Activated CD4-positive, CD25-positive, alpha-beta regulatory T cell (primary cell): ENCODE results near the gene DBX2.
"Not testable (repeated sequence)": the region's sequence is repeated elsewhere in the genome, so short reads cannot be mapped to it uniquely, and the experiment has no call there.

Experiments
- DNase-seq, 4 experiments: peaks; one replicate each; lab custom pipeline; 2025; lab: John Stamatoyannopoulos, UW

DBX2 gene

DNA sequence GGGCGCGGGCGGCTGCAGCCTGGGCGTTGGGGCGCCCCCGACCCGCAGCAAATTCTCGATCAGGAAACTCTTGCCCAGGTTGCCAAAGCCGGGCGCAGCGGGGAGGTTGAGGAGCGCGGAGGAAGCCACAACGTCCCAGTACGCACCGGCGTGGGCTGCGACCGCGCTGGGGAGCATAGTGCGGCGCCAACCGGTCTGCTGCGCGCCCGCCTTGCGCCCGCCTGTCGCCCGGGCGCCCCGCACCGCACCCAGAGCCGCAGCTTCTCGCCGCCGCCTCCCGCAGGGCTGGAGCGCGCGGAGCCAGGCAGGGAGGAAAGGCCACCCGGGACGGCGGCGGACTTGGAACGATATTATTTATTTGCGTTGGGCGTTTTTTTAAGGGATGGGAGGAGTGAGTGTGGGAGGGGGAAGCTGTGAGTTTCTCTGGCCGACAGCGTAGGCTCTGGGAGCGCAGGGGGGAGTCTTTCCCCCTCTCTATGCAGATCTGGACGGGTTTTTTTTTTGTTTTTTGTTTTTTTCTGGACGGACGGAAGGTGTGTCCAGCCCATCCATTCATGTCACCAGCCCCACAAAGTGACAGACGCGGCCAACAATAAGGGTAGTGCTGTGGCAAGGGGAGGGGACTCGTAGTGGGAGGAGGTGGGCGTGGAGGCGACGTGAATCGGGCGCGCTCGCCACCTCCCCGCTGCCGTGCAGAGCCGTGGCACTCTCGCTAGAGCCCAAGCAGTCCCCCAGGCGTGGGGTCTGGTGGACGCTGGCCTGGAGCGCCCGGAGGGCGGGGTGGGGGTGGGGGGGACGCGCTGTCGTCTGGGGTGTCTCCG is at the start of gene DBX2:
DBX2 (minus strand) TSS at position 349 of the 821 bp plus-strand sequence; CDS start at position 177, 172 bp downstream.
- DNase-seq: no peak

DNA sequence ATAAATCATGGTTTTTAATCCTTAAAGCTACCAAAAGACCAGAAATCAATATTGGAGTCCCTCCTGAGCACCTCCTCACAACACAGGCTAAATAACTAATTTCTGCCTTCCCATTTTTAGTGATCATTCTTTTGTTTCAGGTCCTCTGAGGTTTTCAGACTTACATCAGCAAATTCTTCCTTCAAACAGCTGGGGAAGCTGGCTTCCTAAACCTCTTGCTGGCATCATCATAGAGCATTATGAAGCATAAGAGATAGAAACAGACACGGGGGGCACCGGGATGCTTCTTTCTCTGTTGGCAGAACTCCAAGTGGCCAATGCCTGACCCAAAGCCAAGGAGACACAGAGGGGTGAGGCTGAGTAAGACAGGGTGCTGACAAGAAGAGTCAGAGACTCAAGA is 47.9 kb upstream of the DBX2 start:
- no peak for DNase-seq

DNA sequence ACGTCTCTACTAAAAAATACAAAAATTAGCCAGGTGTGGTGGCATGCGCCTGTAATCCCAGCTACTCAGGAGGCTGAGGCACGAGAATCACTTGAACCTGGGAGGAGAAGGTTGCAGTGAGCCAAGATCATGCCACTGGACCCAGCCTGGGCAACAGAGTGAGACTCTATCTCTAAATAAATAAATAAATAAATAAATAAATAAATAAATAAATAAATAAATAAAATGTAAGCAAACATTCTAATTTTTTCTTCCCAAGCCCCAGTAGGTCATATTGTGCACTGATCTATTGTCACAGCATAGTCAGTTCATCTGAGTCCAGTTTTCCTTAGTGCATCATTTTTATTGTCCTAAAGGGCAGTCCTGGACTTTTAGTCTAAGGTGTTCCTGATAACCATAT is 44.5 kb upstream of the DBX2 start:
- DNase-seq: not testable (repeated sequence)

DNA sequence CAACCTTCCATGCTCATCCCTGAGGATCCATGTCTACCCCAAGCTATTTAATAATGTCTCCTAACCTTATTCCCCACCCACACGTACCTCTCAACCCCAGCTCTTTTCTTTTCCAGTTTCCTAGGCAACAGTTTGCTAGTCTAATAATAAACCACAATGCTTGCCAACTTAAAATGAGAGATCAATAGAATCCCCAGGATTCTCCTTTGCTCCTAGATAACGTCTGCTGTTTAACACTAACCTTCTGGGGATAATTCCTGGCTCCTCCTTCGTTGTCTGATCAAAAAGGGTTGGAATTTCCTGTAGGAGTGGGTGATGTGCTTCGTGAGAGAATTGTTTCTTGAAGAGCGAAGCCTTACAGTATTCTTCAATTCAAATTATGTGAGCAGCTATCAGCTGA is 42.2 kb upstream of the DBX2 start:
- no peak for DNase-seq

DNA sequence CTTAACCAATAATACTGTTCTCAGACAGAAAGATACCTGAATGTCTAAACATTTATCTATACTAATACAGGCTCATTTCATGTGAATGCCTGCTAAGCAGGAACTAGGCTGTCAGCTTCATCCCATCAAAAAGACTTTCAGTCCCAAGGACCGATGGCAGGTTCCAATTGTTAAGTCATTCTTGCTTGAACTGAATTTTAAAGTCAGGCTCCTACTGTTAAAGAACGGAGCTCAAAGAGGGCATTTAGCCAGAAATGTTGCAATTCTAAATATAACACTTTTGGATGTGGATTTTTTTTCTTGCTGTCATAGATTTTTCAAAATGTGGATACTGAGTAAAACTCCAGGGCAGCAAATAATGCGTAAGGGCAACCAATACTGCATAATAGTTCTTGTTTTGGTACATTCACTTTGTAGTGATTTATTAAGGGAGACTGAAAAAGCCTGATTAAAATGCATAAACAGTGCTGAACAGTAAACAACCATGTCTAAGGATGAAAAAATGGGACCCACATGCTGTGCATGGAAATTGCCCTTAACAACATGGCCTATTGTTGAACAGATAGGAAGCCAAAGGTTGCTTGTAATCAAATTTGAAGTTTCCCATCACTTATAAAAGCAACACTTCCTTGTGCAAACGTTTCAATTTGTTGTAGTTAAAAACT is 38.6 kb upstream of the DBX2 start:
- DNase-seq: no peak

DNA sequence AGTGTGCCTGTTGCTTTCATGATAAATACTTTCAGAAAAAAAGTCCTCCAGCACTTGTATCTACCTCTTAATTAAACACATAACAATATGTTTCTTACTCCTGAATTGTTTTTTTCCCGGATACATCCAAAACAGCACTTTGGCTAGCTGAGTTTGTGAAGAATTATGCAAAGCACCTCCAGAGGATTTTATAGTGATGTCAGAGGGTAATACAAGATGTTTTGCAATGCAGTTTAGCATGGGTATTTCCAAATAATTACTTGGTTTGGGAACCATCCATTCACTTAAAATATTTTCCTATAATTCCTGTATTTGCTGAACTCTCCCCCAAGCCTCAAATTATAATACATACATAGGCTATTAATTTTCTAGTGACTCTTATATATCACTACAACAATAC is 37.7 kb upstream of the DBX2 start:
- no peak for DNase-seq

DNA sequence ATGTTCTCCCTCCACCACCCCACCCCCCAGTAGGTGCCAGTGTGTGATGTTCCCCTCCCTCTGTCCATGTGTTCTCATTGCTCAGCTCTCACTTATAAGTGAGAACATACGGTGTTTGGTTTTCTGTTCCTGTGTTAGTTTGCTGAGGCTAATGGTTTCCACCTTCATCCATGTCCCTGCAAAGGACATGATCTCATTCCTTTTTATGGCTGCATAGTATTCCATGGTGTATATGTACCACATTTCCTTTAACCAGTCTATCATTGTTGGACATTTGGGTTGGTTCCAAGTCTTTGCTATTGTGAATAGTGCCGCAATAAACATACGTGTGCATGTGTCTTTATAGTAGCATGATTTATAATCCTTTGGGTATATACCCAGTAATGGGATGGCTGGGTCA is 33.3 kb upstream of the DBX2 start:
- DNase-seq: not testable (repeated sequence)

DNA sequence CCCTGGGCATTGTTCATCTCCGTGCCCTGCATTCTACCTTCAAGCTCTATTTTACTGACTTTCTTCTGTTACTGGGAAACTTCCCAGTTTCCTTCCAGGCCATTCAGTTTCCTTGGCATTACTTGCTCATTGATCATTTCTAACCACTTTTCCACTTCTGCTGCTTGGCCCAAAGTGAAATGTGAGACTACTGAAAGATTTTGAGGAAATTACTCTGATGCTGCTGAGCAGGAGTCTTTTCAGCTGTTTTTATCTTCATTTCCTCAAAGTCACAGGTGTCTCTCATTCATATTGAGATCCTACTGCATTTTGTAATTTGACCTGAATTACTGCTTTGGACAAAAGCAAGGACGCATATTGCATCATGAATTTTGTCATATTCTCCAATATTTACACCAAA is 26.4 kb upstream of the DBX2 start:
- DNase-seq: no peak

DNA sequence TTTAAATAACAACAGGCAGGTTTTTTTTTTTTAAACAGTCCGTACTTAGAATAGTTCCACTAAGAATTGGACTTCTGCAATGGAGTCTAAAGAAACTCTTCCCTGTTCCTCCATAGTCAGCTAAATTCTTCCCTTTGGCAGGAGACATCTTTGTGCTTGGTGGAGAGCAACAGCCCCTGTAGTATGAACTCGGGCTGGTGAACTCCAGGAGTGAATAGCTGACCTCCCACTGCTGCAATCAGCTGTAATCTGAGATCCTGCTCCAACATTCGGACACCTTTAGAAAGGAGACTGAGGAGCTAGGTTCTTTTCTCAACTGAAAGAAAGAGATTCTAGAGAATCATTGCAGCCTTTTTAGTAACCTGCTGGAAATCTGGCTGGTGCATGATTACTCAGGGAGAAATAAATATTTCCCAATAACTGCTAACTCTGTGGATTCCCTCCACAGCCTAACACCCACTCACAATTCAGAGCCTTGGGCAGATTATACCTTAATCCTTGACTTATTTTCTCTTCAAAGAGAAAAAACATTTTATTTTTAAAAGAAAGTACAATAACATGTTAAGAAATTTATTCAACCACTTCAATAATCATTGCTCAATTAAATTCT is 25.6 kb upstream of the DBX2 start:
- no peak for DNase-seq

DNA sequence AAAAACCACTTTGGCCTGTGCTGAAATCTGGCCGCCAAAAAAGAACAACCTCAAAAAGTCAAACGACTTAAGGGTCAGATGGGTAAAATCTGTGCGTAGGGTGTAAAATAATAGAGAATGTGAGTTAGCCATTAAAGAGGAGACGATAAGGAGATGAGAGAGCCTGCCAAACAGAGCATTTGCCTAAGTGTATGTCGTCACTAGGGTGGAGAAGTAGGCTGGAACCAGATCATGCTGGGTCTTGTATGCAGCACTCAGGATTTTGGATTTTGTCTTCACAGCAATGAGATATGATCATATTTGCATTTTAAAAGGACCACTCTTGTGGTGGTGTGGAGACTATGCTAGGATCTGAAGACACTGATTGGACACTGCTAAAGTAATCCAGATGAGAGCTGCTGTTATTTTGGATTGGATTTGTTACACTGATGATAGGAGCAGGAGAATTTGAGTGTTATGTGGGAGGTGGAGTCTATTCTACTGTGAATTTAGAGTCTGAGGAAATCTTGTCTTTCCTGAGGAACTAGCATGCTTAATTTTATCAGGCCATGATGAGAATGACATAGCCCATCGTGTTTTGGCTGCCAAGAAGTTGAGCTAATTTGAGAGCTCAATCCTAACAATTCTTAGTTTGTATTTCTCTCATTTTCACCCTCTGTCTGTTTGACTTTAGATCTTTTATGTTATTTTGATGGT is 24.8 kb upstream of the DBX2 start:
- no peak for DNase-seq

DNA sequence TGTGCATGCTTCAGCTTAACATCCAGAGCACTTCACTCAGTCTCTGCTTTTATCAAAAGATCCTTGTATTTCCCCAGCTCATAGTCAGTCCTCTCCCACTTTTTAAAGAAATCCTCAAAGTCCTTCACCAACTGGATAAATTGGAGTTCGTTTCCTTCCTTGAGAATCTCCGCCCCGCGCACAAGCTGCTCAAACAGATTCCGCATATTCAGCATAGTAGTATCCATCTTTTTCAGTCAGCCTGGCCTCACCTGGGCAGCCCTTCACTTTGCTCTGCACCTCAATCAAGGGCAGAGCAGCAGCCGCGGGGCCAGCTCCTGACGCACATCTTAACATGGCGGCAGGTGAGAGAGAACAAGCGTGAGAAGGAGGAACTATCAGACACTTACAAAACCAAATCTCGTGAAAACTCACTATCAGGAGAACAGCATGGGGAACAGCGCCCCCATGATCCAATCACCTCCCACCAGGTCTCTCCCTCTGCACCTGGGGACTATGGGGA is 14.3 kb upstream of the DBX2 start:
- DNase-seq: no peak

DNA sequence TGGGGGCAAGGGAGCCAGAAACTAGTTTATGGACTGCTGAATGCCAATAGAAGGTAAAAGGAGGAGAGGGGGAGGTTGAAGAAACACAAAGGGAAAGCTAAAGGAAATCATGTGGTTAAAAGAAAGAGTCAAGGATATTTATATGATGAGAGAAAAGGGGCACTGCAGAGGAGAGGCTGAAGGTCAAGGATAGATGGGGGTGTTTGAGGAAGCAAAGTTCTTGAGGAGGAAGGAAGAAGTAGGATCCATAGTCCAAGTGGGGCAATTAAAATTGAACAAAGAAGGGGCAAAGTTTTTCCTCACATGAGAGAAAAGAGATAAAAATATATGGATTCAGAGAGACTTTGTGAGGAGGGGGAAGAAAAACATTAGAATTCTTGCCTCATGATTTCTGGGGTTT is 10.1 kb upstream of the DBX2 start:
- no peak for DNase-seq

DNA sequence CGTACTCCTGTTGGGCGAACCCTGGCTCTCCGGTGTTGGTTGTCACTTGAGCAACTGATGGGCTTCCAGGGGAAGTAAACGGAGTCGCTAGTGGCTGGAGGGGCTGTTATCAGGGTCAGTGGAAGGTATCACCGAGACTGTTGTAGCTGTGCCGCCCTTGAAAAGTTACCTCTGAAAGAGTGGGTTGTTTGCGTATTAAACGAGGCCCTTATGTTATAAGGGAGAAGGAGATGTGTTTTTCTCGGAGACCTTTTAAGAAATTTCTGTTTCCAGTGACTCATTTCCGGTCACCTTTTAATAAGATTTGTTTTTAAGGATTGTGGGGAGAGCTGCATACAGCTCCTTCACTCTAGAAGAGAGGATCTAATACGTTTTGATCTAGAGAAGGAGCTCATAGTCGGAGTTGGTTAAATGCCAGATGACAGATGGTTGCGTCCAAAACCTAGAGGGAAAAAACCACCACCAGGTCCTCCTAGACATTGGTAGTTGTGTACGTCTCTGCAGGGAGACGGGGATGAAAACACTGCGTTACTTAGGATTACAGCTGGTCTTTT is 750 bp upstream of the DBX2 start:
- no peak for DNase-seq

DNA sequence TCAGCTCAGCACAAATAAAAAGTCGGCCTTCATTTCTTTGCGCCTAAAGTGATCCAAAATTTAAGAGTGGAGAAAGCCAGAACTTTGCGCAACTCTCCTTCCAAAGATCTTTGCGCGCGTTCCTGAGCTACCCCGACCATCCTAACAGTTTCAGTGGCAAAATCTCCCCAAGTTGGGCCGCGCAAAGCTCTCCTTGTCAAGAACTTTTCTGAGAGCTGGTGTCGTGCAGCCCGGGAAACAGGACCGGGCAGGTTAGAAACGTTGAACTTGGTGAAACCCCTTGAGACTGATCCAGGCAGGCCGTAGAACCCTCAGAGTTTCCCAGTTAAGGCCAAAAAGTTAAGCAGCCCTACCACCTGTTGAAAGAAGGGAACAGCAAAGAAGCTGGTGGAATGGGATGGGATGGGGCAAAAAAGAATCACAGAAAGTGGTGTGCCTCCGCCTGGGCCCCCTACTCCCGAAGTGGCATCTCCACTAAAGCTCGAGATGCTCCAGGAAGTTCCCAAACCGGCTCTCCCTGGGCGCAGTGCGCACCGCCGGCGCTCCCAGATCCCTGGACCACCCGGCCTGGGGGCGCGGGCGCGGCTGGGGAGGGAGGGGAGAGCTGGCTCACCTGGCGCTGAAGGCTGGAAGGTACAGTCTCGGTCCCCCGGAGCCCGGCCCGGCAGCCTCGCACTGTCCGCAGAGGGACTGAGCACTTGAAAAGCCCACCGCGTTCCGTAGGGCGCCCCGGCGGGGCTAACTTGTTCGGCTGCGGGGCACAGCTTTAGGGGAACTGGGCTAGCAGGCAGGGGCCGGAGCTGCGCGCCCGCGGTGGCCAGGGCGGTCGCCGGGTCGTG is 768 bp downstream of the DBX2 start:
- no peak for DNase-seq

DNA sequence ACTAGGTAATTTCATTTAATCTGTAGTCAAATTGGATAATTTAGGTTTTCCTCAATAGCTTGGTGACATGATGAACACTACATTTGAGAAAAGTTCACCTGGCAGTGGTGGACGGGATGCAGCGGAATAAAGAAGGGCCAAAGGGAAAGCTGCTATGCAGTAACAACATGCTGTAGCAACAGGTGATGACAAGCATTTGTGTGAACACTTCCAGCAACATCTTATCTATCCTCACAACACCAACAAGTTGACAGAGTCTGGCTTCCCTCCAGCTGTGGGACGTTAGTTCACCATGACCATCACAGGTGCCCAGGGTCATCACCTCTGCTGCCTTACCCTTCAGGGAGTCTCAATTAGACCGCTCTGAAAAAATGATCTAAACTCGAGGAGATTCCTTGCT is 8.3 kb downstream of the DBX2 start:
- DNase-seq: no peak

DNA sequence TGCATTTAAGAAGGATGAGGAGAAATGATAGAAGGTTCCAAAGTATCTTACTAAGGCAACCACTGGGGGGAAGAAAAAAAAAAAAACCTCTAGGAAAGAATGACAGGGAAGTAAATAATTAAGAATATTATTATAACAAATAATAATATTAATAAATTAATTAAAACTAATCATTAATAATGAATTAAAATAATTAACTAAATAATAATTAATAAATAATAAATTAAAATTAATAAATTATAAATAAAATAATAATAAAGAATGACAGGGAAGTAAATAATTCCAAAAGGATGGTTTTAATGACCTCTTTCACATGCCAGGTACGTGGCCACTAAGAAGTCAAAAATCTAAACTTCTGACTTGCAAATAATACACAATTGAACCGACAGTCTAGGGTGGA is 9.9 kb downstream of the DBX2 start:
- no peak for DNase-seq

DNA sequence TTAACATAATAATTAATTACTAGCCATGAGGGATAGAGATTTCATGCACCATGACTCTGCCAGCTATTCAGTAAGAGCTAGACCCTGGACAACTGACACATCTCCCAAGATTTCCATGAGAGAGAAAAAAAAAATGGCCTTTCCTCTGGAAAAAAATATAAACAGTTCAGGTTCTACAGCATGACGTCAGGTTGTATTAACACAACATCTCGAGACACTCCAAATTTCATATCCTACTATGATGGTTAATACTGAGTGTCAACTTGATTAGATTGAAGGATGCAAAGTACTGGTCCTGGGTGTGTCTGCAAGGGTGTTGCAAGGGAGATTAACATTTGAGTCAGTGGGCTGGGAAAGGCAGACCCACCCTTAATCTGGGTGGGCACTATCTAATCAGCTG is 11.1 kb downstream of the DBX2 start:
- DNase-seq: no peak

DNA sequence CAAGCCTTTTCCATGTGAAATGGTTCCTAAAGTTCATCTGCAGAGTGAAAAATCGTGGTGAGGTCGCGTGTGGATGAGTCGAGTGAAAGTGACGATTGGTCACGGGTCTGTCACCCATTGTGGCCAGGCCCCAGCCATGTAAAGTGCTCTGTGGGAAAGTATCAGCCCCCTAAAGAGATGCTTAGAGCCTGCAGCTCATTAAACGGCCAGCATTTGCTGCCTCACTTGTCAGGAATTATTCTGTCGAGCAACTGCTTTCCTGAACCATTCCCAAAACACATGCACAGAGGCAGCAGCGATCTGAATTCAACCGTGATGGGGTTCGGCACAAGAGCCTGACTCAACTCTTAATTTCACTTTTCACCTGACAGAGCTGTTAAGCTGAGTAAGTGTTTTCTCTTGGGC is 16.0 kb downstream of the DBX2 start:
- DNase-seq: no peak

DNA sequence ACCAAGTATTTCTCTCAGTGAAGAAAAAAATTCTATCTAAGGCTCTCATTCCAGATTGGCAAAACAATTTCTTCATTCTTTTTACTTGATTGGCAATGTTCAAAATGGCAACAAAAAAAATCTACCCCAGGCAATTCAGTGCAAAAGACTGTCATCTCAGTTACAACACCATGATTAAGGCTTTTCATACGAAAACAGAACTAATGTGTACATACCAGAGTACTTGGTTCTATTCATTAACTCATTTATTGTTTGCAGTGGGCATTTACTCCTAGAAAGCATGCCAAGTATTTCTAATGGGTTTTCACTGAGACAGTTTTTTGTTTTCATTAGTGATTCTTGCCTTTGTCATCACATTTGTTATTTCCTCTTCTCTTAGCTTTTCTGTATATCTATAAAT is 33.0 kb downstream of the DBX2 start:
- DNase-seq: no peak

DNA sequence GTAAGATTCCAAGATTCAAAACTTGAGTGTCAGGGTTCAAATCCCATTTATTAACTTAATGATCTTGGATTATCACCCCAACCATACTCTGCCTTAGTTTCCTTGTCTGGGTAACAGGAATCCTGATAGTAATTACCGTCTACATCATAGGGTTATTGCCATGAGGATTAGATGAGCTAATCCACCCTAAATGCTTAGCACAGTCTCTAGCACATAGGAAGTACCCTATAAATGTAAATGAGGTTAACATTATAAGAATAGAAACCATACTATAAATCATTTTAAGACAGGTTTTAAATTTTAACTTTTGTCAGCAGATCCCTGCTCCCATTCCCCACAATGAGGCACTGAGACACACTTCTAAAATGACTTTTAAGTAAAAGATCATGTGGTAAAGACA is 36.5 kb downstream of the DBX2 start:
- no peak for DNase-seq

DNA sequence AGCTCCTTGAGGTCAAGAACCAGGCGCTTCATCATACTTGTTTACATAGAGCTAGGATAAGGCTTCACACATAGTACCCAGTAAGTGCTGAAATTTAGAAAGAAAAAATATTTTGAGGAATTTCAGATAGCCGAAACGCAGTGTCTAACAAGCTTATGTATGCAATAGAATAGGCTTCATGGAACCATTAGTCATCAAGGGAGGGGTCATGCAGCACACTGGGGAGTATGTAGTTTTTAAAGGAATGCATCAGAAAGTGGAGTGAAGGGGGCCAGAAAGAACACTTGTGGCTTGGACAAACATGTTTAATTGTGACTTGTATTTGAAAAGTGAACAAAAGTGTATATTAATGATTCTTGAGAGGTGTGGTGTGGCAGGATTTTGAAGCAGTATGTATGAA is 38.1 kb downstream of the DBX2 start:
- DNase-seq: no peak
